Endothelial cell of umbilical vein (primary cell): Measurements from ENCODE around the gene FRMPD1. TPM values are rescaled to one million over a fixed set of nuclear protein-coding genes. Genes with fewer than 3 reads are reported as not detected.

Source experiments
- BruUV-seq: library from RNA; stranded (reverse); fragments of 400-500 nt; replicated peaks from 2 replicates; lab custom pipeline; 2021; lab: Mats Ljungman, UMichigan
- CTCF ChIA-PET: fragments of 300-600, 350-600 bp; sonication (Branson Sonifier 250); formaldehyde crosslinking; loops from one replicate; lab custom pipeline; 2021; ENCODE audit warnings: antibody characterized with exemption, inconsistent platforms; lab: Charles Lee
- POLR2A ChIA-PET: fragments of 300-600, 350-600 bp; sonication (Branson Sonifier 250); formaldehyde crosslinking; loops from one replicate; lab custom pipeline; 2021; ENCODE audit warnings: antibody characterized with exemption, inconsistent platforms; lab: Charles Lee
- DNase-seq: peaks from one replicate; pipeline ENCODE4 v3.0.0-alpha.2; 2011; ENCODE audit warnings: low read depth, low spot score
- FAIRE-seq: peaks from 2 replicates; lab custom pipeline; 2011; peaks lifted over from hg19 to GRCh38; lab: Jason Lieb, UNC
- H2AFZ ChIP-seq: 2 replicates; pipeline ENCODE4 v1.6.0; 2012; ENCODE audit warnings: low read depth, low read length, control low read depth, inconsistent platforms
- H3K27ac ChIP-seq: 2 replicates; pipeline ENCODE4 v1.5.1; 2011; ENCODE audit warnings: low read depth, mild to moderate bottlenecking, control low read depth, low read length, moderate library complexity; ENCODE audit not compliant: insufficient read depth
- H3K27me3 ChIP-seq, 2 experiments: 2 replicates each; pipeline versions ENCODE4 v1.6.0 to v1.6.1; 2011; ENCODE audit warnings: low read length in 2 of 2, mixed read lengths in 1 of 2; ENCODE audit not compliant: control insufficient read depth in 2 of 2, insufficient read depth in 2 of 2
- H3K36me3 ChIP-seq, 2 experiments: 2 replicates in 1 of 2; 3 replicates in 1 of 2; pipeline ENCODE4 v1.5.1; 2011; ENCODE audit warnings: low read length in 2 of 2, mild to moderate bottlenecking in 1 of 2, moderate library complexity in 1 of 2; ENCODE audit not compliant: control insufficient read depth in 2 of 2, insufficient read depth in 2 of 2; ENCODE audit errors: extremely low read depth in 1 of 2
- H3K4me1 ChIP-seq: 3 replicates; pipeline ENCODE4 v1.5.1; 2011; ENCODE audit warnings: mild to moderate bottlenecking, low read length; ENCODE audit not compliant: control insufficient read depth, insufficient read depth; ENCODE audit errors: extremely low read depth
- H3K4me2 ChIP-seq: 2 replicates; pipeline ENCODE4 v1.6.1; 2011; ENCODE audit warnings: low read length, control low read depth, mixed read lengths; ENCODE audit not compliant: insufficient read depth
- H3K4me3 ChIP-seq, 3 experiments: fragments of 200-600 bp in 1 of 3; sonication (generic), shearing (Covaris generic) in 1 of 3; replicated peaks in 1 of 3; 2 replicates each; pipeline ENCODE4 v1.5.1; 2011 to 2016; ENCODE audit warnings: control low read depth in 3 of 3, low read length in 3 of 3, mild to moderate bottlenecking in 2 of 3, inconsistent platforms in 1 of 3, low read depth in 1 of 3, moderate library complexity in 1 of 3; ENCODE audit not compliant: insufficient read depth in 1 of 3
- H3K79me2 ChIP-seq: 2 replicates; pipeline ENCODE4 v1.6.0; 2012; ENCODE audit warnings: low read length, inconsistent platforms; ENCODE audit not compliant: control insufficient read depth, insufficient read depth
- H3K9ac ChIP-seq: replicated peaks from 2 replicates; pipeline ENCODE3; 2011; ENCODE audit warnings: low read length, control low read depth; ENCODE audit not compliant: insufficient read depth; ENCODE audit errors: extremely low read depth
- H3K9me1 ChIP-seq: replicated peaks from 3 replicates; pipeline ENCODE4 v1.6.0; 2011; ENCODE audit warnings: mild to moderate bottlenecking, low read length; ENCODE audit not compliant: control insufficient read depth, insufficient read depth; ENCODE audit errors: extremely low read depth
- H3K9me3 ChIP-seq: replicated peaks from 2 replicates; pipeline ENCODE4 v1.5.1; 2012; ENCODE audit warnings: low read length, inconsistent platforms; ENCODE audit not compliant: control insufficient read depth, insufficient read depth
- H4K20me1 ChIP-seq: replicated peaks from 2 replicates; pipeline ENCODE3; 2011; ENCODE audit warnings: mild to moderate bottlenecking, low read length; ENCODE audit not compliant: control insufficient read depth, insufficient read depth; ENCODE audit errors: extremely low read depth
- EZH2 ChIP-seq: IDR thresholded peaks from 2 replicates; pipeline ENCODE4 v1.6.1; 2012; ENCODE audit warnings: borderline replicate concordance, low read depth, mild to moderate bottlenecking, moderate library complexity, low read length, inconsistent platforms; ENCODE audit not compliant: severe bottlenecking
- FOS ChIP-seq: IDR thresholded peaks from 2 replicates; pipeline ENCODE4 v1.6.1; 2011; ENCODE audit warnings: mild to moderate bottlenecking, low read length, moderate library complexity, borderline replicate concordance; ENCODE audit not compliant: insufficient read depth
- GATA2 ChIP-seq: IDR thresholded peaks from 2 replicates; pipeline ENCODE4 v1.7.0; 2011; ENCODE audit warnings: low read depth, mild to moderate bottlenecking, moderate library complexity, mixed read lengths, low read length; ENCODE audit not compliant: insufficient read length, insufficient read depth
- JUN ChIP-seq: IDR thresholded peaks from 2 replicates; pipeline ENCODE4 v1.6.1; 2011; ENCODE audit warnings: borderline replicate concordance, low read depth; ENCODE audit not compliant: insufficient read length, insufficient read depth
- MYC ChIP-seq: IDR thresholded peaks from one replicate; pipeline ENCODE4 v1.6.1; 2011; ENCODE audit warnings: mild to moderate bottlenecking, low read depth, low read length
- POLR2A ChIP-seq: IDR thresholded peaks from 2 replicates; pipeline ENCODE4 v1.6.1; 2012; ENCODE audit warnings: low read depth, mild to moderate bottlenecking, control low read depth, low read length
- POLR2AphosphoS5 ChIP-seq: IDR thresholded peaks from 2 replicates; pipeline ENCODE4 v1.6.1; 2012; ENCODE audit warnings: low read depth, mild to moderate bottlenecking, control low read depth, low read length, moderate library complexity; ENCODE audit not compliant: insufficient read depth
- dilution Hi-C: fragments of 300-500 bp; cut with MboI; formaldehyde crosslinking; loops from one replicate; pipeline ENCODE4 v1.15.0; 2019; ENCODE audit warnings: low sequenced_read_pairs; ENCODE audit not compliant: extremely low pct_ligation_motif_present
- intact Hi-C: fragments of 100-400 bp; cut with micrococcal nuclease; formaldehyde crosslinking; loops from one replicate; pipeline ENCODE4 v1.10.0; 2022
- polyA plus RNA-seq, 4 experiments: library from polyadenylated mRNA; depleted of rRNA in 3 of 4; stranded (reverse) in 3 of 4; unstranded in 1 of 4; fragments of >200 nt; gene quantifications; 2 replicates each; pipeline versions ENCODE4 v1.2.1 to v1.2.3, GENCODE V29; 2011 to 2012; ENCODE audit warnings: missing spikeins in 1 of 4
- total RNA-seq: library from RNA; stranded (reverse); gene quantifications from 2 replicates; pipeline ENCODE4 v1.2.3, GENCODE V29; 2021
- TF ChIP-seq, protein P1 (sequence below), 2 donors: IDR thresholded peaks; 1 replicate in 1 of 2; 2 replicates in 1 of 2; pipeline ENCODE4 v1.5.1; 2011; ENCODE audit warnings: low read length in 2 of 2, mild to moderate bottlenecking in 2 of 2, moderate library complexity in 2 of 2, control low read depth in 1 of 2, inconsistent platforms in 1 of 2, low read depth in 1 of 2; ENCODE audit not compliant: insufficient read depth in 1 of 2; ENCODE audit errors: extremely low read depth in 1 of 2
- TF ChIP-seq, protein P2 (sequence below): IDR thresholded peaks from 2 replicates; pipeline ENCODE4 v1.6.1; 2011; ENCODE audit not compliant: insufficient read depth, insufficient read length

The FRMPD1 gene
- total and polyA plus RNA-seq, 2 donors (not counting 3 experiments of a cell fraction or from before 2014, with no cell fraction given) = not detected

DNA sequence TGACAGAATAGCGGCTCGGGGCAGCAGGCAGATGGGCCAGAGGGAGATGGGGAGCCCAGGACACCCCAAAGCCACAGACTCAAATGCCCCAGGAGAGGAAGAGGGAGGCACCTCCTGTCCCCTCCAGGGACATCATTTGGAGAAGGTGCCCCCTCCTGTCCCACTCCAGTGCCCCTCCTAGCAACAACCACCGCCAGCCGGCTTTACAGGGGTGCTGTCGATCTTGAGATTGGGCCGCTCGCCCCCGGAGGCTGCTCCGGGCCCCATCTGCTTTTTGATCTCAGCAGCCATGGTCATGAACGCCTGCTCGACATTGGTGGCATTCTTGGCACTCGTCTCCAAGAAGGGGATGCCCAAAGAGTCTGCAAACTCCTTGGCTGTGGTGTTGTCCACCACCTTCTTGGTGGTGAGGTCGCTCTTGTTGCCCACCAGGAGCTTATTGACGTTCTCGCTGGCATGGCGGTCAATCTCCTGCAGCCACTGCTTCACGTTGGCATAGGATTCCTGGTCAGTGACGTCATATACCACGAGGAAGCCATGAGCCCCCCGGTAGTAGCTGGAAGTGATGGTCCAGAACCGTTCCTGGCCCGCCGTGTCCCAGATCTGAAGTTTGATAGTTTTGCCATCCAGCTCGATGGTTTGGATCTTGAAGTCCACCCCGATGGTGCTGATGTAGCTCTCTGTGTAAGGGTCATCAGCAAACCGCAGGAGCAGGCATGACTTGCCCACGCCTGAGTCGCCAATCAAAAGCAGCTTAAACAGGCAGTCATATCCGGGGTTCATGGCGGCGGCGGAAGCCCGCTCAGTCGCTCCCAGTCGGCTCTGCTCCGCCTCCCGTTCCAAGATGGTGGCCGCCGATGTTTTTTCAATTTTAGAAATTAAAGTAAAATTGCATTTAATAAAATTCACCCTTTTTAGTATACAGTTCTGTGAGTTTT lies 14.0 kb upstream of the FRMPD1 start:
- H3K36me3 ChIP-seq = no peaks in the 10 kb centered on the region
- H3K27ac ChIP-seq = no peak overlapping the region
- TF ChIP-seq POLR2AphosphoS5 (no peak), POLR2A (no peak), EZH2 (no peak), JUN (no peak), MYC (no peak), GATA2 (no peak), FOS (no peak)
- TF ChIP-seq, protein P1, sequence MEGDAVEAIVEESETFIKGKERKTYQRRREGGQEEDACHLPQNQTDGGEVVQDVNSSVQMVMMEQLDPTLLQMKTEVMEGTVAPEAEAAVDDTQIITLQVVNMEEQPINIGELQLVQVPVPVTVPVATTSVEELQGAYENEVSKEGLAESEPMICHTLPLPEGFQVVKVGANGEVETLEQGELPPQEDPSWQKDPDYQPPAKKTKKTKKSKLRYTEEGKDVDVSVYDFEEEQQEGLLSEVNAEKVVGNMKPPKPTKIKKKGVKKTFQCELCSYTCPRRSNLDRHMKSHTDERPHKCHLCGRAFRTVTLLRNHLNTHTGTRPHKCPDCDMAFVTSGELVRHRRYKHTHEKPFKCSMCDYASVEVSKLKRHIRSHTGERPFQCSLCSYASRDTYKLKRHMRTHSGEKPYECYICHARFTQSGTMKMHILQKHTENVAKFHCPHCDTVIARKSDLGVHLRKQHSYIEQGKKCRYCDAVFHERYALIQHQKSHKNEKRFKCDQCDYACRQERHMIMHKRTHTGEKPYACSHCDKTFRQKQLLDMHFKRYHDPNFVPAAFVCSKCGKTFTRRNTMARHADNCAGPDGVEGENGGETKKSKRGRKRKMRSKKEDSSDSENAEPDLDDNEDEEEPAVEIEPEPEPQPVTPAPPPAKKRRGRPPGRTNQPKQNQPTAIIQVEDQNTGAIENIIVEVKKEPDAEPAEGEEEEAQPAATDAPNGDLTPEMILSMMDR (IDR thresholded peaks at IDR 0.05; ENCODE audit: extremely low read depth in 1 of 2, insufficient read depth in 1 of 2, low read depth in 1 of 2, low read length in 2 of 2) = no peak
- TF ChIP-seq, protein P2, sequence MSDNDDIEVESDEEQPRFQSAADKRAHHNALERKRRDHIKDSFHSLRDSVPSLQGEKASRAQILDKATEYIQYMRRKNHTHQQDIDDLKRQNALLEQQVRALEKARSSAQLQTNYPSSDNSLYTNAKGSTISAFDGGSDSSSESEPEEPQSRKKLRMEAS = no peak
- H3K4me1 ChIP-seq = no peaks in the 10 kb centered on the region
- dilution Hi-C loops (no loop called here), intact Hi-C loops (no loop called here)
- no peak overlapping the region for H3K4me2 ChIP-seq
- H3K9ac ChIP-seq = no peak overlapping the region
- no peaks in the 10 kb centered on the region for H3K9me3 ChIP-seq
- no peaks in the 10 kb centered on the region for H4K20me1 ChIP-seq
- H3K4me3 ChIP-seq = no peak overlapping the region
- H3K79me2 ChIP-seq = no peaks in the 10 kb centered on the region
- H2AFZ ChIP-seq = no peak overlapping the region
- DNase-seq = no peak
- H3K9me1 ChIP-seq = no peaks in the 10 kb centered on the region
- POLR2A ChIA-PET = no interaction called here
- no peak for FAIRE-seq
- CTCF ChIA-PET = interaction anchor here (0.6 kb wide), 1 partner anchor 92 kb away, joined by 3 read pairs; no protein-coding TSS in a partner anchor
- BruUV-seq = no TSS peak
- peaks cover 3 to 15% of the 10 kb centered on the region in 2 experiments for H3K27me3 ChIP-seq
